ENCODE measurements around the gene EMC9. TPM values are rescaled to one million over a fixed set of nuclear protein-coding genes. Genes with fewer than 3 reads are reported as not detected.

The EMC9 gene
- total RNA-seq, 6 experiments from 2014 or later, result 13.2 to 17.0 (median 15.3) TPM

GRCh38 chr14:24150567-24150966 lies 9.2 kb upstream of the EMC9 start:
- no peak overlapping the region for H3K27ac Mint-ChIP-seq
- peaks cover 7% of the 10 kb centered on the region for H3K27me3 Mint-ChIP-seq (ENCODE audit: insufficient read depth)
- H3K36me3 Mint-ChIP-seq (ENCODE audit: low read depth), result peaks cover 9% of the 10 kb centered on the region
- DNase-seq, result no peak
- peaks cover 18% of the 10 kb centered on the region for H3K4me1 Mint-ChIP-seq (ENCODE audit: low read depth)
- no peaks in the 10 kb centered on the region for H3K9me3 Mint-ChIP-seq
- no peak overlapping the region for H3K4me3 Mint-ChIP-seq
- TF ChIP-seq CTCF (IDR thresholded peaks at IDR 0.05), result no peak

- H3K4me3 Mint-ChIP-seq, result no peak overlapping the region
- TF ChIP-seq CTCF (IDR thresholded peaks at IDR 0.05), result no peak
- no peak for DNase-seq
- H3K9me3 Mint-ChIP-seq, result no peaks in the 10 kb centered on the region
- H3K36me3 Mint-ChIP-seq (ENCODE audit: low read depth), result peaks cover 7% of the 10 kb centered on the region; the same call in 1 of the 2 replicates
- H3K27ac Mint-ChIP-seq, result no peak overlapping the region
- peaks cover 7% of the 10 kb centered on the region for H3K27me3 Mint-ChIP-seq (ENCODE audit: insufficient read depth)
- peaks cover 23% of the 10 kb centered on the region for H3K4me1 Mint-ChIP-seq (ENCODE audit: low read depth)
These were observed 8.7 kb upstream of the EMC9 start for GRCh38 chr14:24150061-24150460.

DNA sequence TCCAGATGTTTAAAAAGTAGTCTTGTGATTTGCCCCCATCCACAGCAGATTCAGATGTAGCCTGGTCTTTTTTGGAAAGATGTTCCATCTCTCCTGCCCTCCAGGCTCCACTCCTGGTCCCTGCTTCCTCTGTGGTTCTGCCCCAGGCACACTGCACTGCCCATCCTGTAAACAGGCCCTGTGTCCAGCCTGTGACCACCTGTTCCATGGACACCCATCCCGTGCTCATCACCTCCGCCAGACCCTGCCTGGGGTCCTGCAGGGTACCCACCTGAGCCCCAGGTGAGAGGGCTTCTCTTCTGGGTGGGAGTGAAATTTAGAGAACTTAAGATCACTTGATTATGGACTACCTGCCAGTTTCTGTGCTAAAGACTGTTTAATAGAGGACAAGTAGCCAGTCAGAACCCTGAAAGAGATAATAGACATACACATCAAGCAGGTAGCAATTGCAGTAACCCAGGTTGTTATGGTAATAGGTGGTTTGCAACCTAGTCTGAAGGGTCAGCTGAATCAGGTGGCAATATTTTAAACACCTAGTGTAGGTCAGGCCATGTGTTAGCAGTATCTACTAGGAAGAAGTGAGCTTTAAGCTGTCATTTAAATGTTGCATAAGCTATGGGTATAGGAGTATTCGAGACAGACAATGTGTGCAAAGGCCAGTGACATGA lies 8.0 kb upstream of the EMC9 start:
- no peak for TF ChIP-seq CTCF (IDR thresholded peaks at IDR 0.05)
- Mint-ChIP-seq H3K27ac (no peak overlapping the region), H3K4me3 (peak overlapping the region; percentile 98; the same call in 1 of the 2 replicates), H3K9me3 (no peaks in the 10 kb centered on the region), H3K27me3 (ENCODE audit: insufficient read depth) (peaks cover 7% of the 10 kb centered on the region), H3K36me3 (ENCODE audit: low read depth) (peaks cover 3% of the 10 kb centered on the region), H3K4me1 (ENCODE audit: low read depth) (peaks cover 29% of the 10 kb centered on the region)
- DNase-seq, result no peak

- no peak for DNase-seq
- H3K27me3 Mint-ChIP-seq (ENCODE audit: insufficient read depth), result peaks cover 7% of the 10 kb centered on the region
- H3K27ac Mint-ChIP-seq, result peak overlapping the region; percentile 40
- TF ChIP-seq CTCF (IDR thresholded peaks at IDR 0.05), result no peak
- H3K4me3 Mint-ChIP-seq, result peak overlapping the region; percentile 98
- no peaks in the 10 kb centered on the region for H3K9me3 Mint-ChIP-seq
- H3K36me3 Mint-ChIP-seq (ENCODE audit: low read depth), result peaks cover 13% of the 10 kb centered on the region
- peaks cover 45% of the 10 kb centered on the region for H3K4me1 Mint-ChIP-seq (ENCODE audit: low read depth)
These were observed 6.5 kb upstream of the EMC9 start for GRCh38 chr14:24147761-24148428.

DNA sequence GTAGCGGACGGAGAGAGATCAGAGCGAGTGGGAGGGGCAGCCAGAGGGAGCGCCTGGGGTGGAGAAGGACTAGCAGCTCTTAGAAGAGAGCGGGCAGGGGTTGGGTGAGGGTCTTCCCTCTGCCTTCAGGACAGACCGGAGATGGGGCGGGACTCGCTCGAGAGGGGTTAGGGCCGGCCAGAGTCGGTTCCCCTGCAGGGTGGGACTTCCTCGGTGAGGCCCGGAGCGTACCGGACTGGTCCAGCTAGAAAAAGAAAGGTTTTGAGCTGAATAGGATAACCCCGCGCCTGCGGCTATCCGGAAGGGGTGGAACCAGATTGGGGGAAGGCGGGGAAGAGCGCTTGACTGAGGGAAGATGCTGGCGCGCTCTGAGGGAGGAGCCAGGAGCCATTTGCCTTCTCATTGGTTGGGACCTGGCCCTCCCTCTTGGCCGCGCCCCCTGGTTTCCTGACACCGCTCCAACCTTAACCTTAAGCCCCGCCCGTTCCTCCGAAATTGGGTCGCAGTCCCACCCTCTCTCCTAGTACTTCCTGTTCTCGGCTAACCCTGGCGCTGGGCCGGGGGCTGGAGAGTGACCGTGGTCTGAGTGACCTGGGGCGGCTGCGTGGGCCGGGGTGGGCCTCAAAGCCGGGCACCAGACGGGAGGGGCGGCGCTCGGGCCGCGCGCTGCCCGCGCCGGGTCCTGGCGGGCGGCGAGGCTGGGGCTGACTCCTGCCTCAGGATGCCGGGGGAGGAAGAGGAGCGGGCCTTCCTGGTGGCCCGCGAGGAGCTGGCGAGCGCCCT lies 5.8 kb upstream of the EMC9 start, which contains the start of gene RNF31:
TSS of gene RNF31 (plus strand) at position 521 of the 783 bp plus-strand sequence. CDS start at position 722, 201 bp downstream.
- peak; percentile 98 for DNase-seq
- Mint-ChIP-seq H3K27ac (peak within 1 kb of the TSS; percentile 97), H3K4me3 (peak within 1 kb of the TSS; percentile 98), H3K9me3 (no peaks in the 10 kb centered on the region), H3K36me3 (ENCODE audit: low read depth) (peaks cover 13% of the 10 kb centered on the region), H3K4me1 (ENCODE audit: low read depth) (peaks cover 50% of the 10 kb centered on the region), H3K27me3 (ENCODE audit: insufficient read depth) (peaks cover 7% of the 10 kb centered on the region)
- TF ChIP-seq CTCF (IDR thresholded peaks at IDR 0.05), result no peak

All from HFFc6 (cell line).